PFSK-1 (cell line): ENCODE data around the gene ARHGEF11.

Experiments
- POLR2AphosphoS5 ChIP-seq: IDR thresholded peaks from 2 replicates; pipeline ENCODE4 v1.6.1; 2012; ENCODE audit warnings: low read depth, mild to moderate bottlenecking, control low read depth, low read length, moderate library complexity
- TAF1 ChIP-seq: IDR thresholded peaks from 2 replicates; pipeline ENCODE4 v1.6.1; 2012; ENCODE audit warnings: low read length, control low read depth, borderline replicate concordance; ENCODE audit not compliant: insufficient read depth

DNA sequence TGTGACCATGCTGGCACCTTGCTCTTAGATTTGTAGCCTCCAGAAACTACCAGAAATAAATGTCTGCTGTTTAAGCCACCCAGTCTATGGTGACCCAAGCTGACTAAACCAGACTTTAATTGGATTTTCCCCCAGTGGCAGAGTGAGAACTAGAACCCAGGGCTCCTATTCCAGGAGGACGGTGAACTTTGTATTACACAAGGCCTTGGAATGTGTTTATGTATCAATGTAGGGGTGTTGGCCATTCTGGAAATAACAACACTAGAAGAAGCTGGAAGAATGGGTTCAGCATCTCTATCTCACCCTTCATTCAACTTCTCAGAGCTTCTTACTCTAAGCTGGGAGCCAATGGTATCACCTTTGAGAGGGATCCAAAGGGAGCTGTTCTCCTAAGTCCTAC is 37.0 kb downstream of the ARHGEF11 start:
- TF ChIP-seq TAF1 (no peak), POLR2AphosphoS5 (no peak)
